WTC11 (cell line): ENCODE data around the gene HSPG2. TPM values are rescaled to one million over a fixed set of nuclear protein-coding genes. Genes with fewer than 3 reads are reported as not detected.

Experiments
- ATAC-seq: fragments of 200-7000 bp; cut with Tn5 transposase; 2 replicates; pipeline ENCODE4 v1.10.0; 2021; ENCODE audit warnings: mild to moderate bottlenecking, moderate library complexity
- CTCF ChIA-PET: fragments of 300-600 bp; sonication (Branson Sonifier 250); formaldehyde crosslinking; loops from one replicate; lab custom pipeline; 2021; ENCODE audit warnings: antibody characterized with exemption; lab: Charles Lee
- POLR2A ChIA-PET: fragments of 350-600 bp; sonication (Branson Sonifier 250); formaldehyde crosslinking; loops from one replicate; lab custom pipeline; 2021; ENCODE audit warnings: antibody characterized with exemption; lab: Charles Lee
- DNase-seq: peaks from one replicate; pipeline ENCODE4 v3.0.0; 2021; ENCODE audit warnings: low spot score
- H3K27ac Mint-ChIP-seq: 2 replicates; pipeline ENCODE4 v1.8.0; 2021; ENCODE audit warnings: mixed read lengths
- H3K27me3 Mint-ChIP-seq: 2 replicates; pipeline ENCODE4 v1.8.0; 2021; ENCODE audit warnings: low read depth, mild to moderate bottlenecking, moderate library complexity, mixed read lengths
- H3K36me3 Mint-ChIP-seq: 2 replicates; pipeline ENCODE4 v1.8.0; 2021; ENCODE audit warnings: mixed read lengths
- H3K4me1 Mint-ChIP-seq: 2 replicates; pipeline ENCODE4 v1.8.0; 2022; ENCODE audit warnings: mixed read lengths
- H3K4me3 Mint-ChIP-seq: 2 replicates; pipeline ENCODE4 v1.8.0; 2021; ENCODE audit warnings: mild to moderate bottlenecking, moderate library complexity, mixed read lengths
- H3K9me3 Mint-ChIP-seq: 2 replicates; pipeline ENCODE4 v1.8.0; 2021; ENCODE audit warnings: mixed read lengths
- AR ChIP-seq: fragments of 250-450 bp; sonication (Bioruptor Pico); IDR thresholded peaks from 2 replicates; pipeline ENCODE4 v1.9.0; 2021; ENCODE audit warnings: mild to moderate bottlenecking
- CTCF ChIP-seq: fragments of 200-600 bp; IDR thresholded peaks from 2 replicates; pipeline ENCODE4 v1.8.0; 2022; ENCODE audit warnings: antibody characterized with exemption
- E2F1 ChIP-seq: sonication (generic); formaldehyde crosslinking; IDR thresholded peaks from 2 replicates; pipeline ENCODE4 v1.8.0; 2022; ENCODE audit warnings: mild to moderate bottlenecking, missing genetic modification reagents
- ESRRA ChIP-seq: sonication (generic); formaldehyde crosslinking; IDR thresholded peaks from 2 replicates; pipeline ENCODE4 v1.8.1; 2022; ENCODE audit warnings: mild to moderate bottlenecking, missing genetic modification reagents, borderline replicate concordance
- FOXP4 ChIP-seq: sonication (generic); formaldehyde crosslinking; IDR thresholded peaks from 2 replicates; pipeline ENCODE4 v1.8.0; 2022; ENCODE audit warnings: mild to moderate bottlenecking, missing genetic modification reagents
- IRF2 ChIP-seq: sonication (generic); formaldehyde crosslinking; IDR thresholded peaks from 2 replicates; pipeline ENCODE4 v1.8.0; 2022; ENCODE audit warnings: low read depth, missing genetic modification reagents, borderline replicate concordance
- JAZF1 ChIP-seq: fragments of 250-450 bp; sonication (Bioruptor Pico); IDR thresholded peaks from 2 replicates; pipeline ENCODE4 v1.9.0; 2021; ENCODE audit warnings: moderate library complexity, mild to moderate bottlenecking, inconsistent platforms
- NFATC4 ChIP-seq: fragments of 250-450 bp; sonication (Bioruptor Pico); IDR thresholded peaks from 2 replicates; pipeline ENCODE4 v1.9.0; 2021; ENCODE audit warnings: mild to moderate bottlenecking
- OVOL2 ChIP-seq: fragments of 250-450 bp; sonication (Bioruptor Pico); IDR thresholded peaks from 2 replicates; pipeline ENCODE4 v1.9.0; 2021; ENCODE audit warnings: mild to moderate bottlenecking, borderline replicate concordance
- RELA ChIP-seq: sonication (generic); formaldehyde crosslinking; IDR thresholded peaks from 2 replicates; pipeline ENCODE4 v1.8.1; 2022; ENCODE audit warnings: missing genetic modification reagents, mild to moderate bottlenecking, borderline replicate concordance
- SMAD4 ChIP-seq: sonication (generic); formaldehyde crosslinking; IDR thresholded peaks from 2 replicates; pipeline ENCODE4 v1.8.0; 2022; ENCODE audit warnings: mild to moderate bottlenecking, missing genetic modification reagents
- ZNF219 ChIP-seq: sonication (generic); formaldehyde crosslinking; IDR thresholded peaks from 2 replicates; pipeline ENCODE4 v1.8.0; 2023; ENCODE audit warnings: missing genetic modification reagents, mild to moderate bottlenecking, borderline replicate concordance
- total RNA-seq: library from RNA; stranded (reverse); gene quantifications from 3 replicates; pipeline ENCODE4 v1.2.3, GENCODE V29; 2021

The HSPG2 gene
- total RNA-seq, 1 experiment from 2014 or later, result 120 TPM

GRCh38 chr1:21891621-21892479 is 45.3 kb downstream of the HSPG2 start (continued):
- TF ChIP-seq E2F1 (CRISPR knock-in tag) (no peak), JAZF1 (CRISPR knock-in tag) (no peak)

- Mint-ChIP-seq H3K27me3 (no peaks in the 10 kb centered on the region), H3K4me3 (no peak overlapping the region), H3K36me3 (peaks cover 13% of the 10 kb centered on the region), H3K9me3 (no peaks in the 10 kb centered on the region), H3K27ac (peak overlapping the region; percentile 37; the same call in 1 of the 2 replicates), H3K4me1 (0 out of 2 replicates have a peak, but pooled peaks cover 3% of the 10 kb centered on the region)
- DNase-seq, result no peak
- POLR2A ChIA-PET, result no interaction called here
- TF ChIP-seq IRF2 (CRISPR knock-in tag), result no peak
- TF ChIP-seq ESRRA (CRISPR knock-in tag), result no peak
- TF ChIP-seq RELA (CRISPR knock-in tag), result no peak
- TF ChIP-seq NFATC4 (CRISPR knock-in tag), result no peak
- ATAC-seq, result no peak
- CTCF ChIA-PET, result no interaction called here
Observed at GRCh38 chr1:21891081-21891480, 46.0 kb downstream of the HSPG2 start.

GRCh38 chr1:21888500-21888899 is 48.6 kb downstream of the HSPG2 start:
- H3K4me3 Mint-ChIP-seq, result no peak overlapping the region
- CTCF ChIA-PET, result no interaction called here
- no peaks in the 10 kb centered on the region for H3K9me3 Mint-ChIP-seq
- peaks cover 23% of the 10 kb centered on the region for H3K36me3 Mint-ChIP-seq
- ATAC-seq (no peak), DNase-seq (no peak)
- POLR2A ChIA-PET, result no interaction called here
- no peak for TF ChIP-seq OVOL2 (CRISPR knock-in tag)
- TF ChIP-seq FOXP4, result no peak
- TF ChIP-seq AR (CRISPR knock-in tag), result no peak
- no peak for TF ChIP-seq ZNF219
- TF ChIP-seq SMAD4, result no peak
- TF ChIP-seq NFATC4 (CRISPR knock-in tag), result no peak
- no peak overlapping the region for H3K27ac Mint-ChIP-seq
- H3K27me3 Mint-ChIP-seq, result no peaks in the 10 kb centered on the region
- H3K4me1 Mint-ChIP-seq, result no peaks in the 10 kb centered on the region

- Mint-ChIP-seq H3K36me3 (peaks cover 25% of the 10 kb centered on the region), H3K27ac (peak overlapping the region; percentile 36; the same call in 1 of the 2 replicates), H3K27me3 (no peaks in the 10 kb centered on the region), H3K9me3 (no peaks in the 10 kb centered on the region), H3K4me3 (no peak overlapping the region), H3K4me1 (no peaks in the 10 kb centered on the region)
- no peak for TF ChIP-seq CTCF
- ChIA-PET CTCF (no interaction called here), POLR2A (no interaction called here)
- DNase-seq (no peak), ATAC-seq (no peak)
Observed at GRCh38 chr1:21887796-21888195, 49.3 kb downstream of the HSPG2 start.
